SKM-1 (cell line): Measurements from ENCODE around the gene GRIA3.
"Not testable (repeated sequence)": the region's sequence is repeated elsewhere in the genome, so short reads cannot be mapped to it uniquely, and the experiment has no call there.

ENCODE experiments used
- DNase-seq: peaks from one replicate; lab custom pipeline; 2025; ENCODE audit not compliant: unreplicated experiment; lab: John Stamatoyannopoulos, UW

The GRIA3 gene

GRCh38 chrX:123454712-123455431, 270.8 kb downstream of the GRIA3 start:
- DNase-seq = no peak

GRCh38 chrX:123455693-123456092, 271.6 kb downstream of the GRIA3 start:
- no peak for DNase-seq

DNA sequence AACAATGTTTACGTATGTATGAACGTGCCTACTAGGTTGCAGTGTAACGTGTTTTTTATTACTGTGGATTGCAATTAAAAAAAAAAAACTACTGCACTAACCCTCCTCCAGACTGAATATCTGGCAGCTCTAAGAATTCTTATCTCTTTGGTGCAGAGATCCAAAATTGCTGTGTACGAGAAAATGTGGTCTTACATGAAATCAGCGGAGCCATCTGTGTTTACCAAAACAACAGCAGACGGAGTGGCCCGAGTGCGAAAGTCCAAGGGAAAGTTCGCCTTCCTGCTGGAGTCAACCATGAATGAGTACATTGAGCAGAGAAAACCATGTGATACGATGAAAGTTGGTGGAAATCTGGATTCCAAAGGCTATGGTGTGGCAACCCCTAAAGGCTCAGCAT, 280.6 kb downstream of the GRIA3 start:
- no peak for DNase-seq

DNA sequence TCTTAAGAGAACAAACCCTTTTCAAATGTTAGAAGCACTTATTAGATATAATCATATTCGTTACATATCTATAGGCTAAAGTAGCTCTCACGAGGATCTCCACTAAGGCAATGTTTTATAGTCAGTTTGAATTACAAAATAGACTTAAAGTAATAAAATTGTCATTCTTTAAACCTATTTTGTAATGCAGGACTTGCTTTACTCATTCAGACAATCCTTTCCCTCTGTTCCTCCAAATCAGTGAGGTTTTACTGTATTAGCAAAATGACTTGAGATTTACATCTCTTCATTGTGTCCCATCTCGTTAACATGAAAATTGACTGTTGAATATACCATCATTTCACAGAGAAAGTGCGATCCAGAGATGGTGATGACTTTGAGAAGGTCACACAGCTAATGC, 284.4 kb downstream of the GRIA3 start:
- no peak for DNase-seq

DNA sequence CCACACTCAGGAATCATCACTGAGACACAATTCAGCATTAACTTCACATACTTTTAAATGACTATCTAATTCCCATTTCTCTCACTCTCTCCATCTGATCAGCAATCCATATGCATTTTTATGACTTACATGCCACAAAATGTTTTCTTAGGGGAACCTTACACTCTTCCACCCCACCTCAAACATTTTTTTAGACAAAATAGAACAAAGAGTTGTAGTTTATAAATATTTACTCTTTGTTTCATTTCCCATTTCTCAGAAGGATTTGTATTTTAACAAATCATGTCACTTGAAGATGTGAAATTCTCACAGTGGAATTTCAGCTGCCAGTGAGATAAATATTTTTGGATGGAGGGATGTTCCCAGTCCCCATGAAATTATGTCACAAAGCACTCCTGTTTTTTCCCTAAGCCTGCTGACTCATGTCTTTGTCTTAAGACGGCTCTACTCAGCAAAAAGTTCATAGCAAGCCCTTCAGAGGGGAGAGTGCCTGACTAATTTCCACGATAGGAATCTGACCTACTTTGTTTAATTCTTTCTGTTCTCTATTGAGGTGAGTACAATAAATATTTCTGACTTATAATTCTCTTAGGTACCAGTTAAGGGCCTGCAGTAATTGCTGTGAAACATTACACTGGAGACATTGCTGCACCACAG, 291.1 kb downstream of the GRIA3 start:
- DNase-seq = no peak

GRCh38 chrX:123476611-123477219, 292.6 kb downstream of the GRIA3 start:
- DNase-seq = no peak

- DNase-seq = peak; percentile 27
Measured at GRCh38 chrX:123477673-123478072, 293.6 kb downstream of the GRIA3 start.

GRCh38 chrX:123481913-123482851, 298.1 kb downstream of the GRIA3 start:
- DNase-seq = no peak

DNA sequence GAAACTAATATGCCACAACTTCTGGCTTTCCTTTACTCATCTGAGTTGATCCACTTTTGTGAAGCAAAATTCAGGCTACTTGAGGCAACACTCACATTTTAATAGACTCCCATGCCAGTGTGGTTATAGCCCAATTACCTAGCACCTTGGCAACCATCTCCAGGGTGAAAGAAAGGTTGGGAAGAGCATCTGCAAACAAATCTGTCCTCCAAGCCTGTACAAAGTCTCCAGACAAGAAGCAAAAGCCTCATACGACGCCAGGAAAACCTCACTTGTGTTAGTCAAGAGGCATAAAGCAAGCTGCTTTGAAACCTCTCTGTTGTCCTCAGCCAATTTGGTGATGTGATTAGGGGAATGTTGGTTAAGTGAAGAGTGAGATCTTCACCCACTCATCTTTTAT, 302.2 kb downstream of the GRIA3 start:
- no peak for DNase-seq

- no peak for DNase-seq
Measured at GRCh38 chrX:123487236-123487635, 303.2 kb downstream of the GRIA3 start.

GRCh38 chrX:123487669-123488068, 303.6 kb downstream of the GRIA3 start:
- DNase-seq = no peak

DNA sequence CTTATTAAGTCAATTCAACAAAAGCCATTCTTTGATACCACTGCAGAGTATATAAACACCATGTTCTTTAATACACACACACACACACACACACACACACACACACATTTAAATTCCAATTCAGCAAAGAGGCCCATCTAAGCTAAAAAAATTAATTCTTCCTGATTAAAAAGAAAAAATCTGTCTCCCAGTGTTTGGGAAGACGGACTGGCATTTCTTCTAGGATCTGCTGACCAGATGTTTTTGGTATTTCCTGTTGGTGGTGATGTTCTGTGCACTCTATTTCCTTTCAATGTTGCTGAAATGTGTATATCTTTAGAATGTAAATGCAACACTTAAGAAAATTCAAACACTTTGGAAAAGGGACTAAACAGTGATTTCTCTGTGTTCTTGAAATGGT, 304.9 kb downstream of the GRIA3 start:
- DNase-seq = no peak

GRCh38 chrX:123493857-123494256, 309.8 kb downstream of the GRIA3 start:
- peak; percentile 1 for DNase-seq

- no peak for DNase-seq
Measured at GRCh38 chrX:123499787-123500186, 315.7 kb downstream of the GRIA3 start.

- DNase-seq = no peak
Measured at GRCh38 chrX:123504047-123504446, 320.0 kb downstream of the GRIA3 start.

GRCh38 chrX:123504630-123505270, 320.7 kb downstream of the GRIA3 start:
- no peak for DNase-seq

DNA sequence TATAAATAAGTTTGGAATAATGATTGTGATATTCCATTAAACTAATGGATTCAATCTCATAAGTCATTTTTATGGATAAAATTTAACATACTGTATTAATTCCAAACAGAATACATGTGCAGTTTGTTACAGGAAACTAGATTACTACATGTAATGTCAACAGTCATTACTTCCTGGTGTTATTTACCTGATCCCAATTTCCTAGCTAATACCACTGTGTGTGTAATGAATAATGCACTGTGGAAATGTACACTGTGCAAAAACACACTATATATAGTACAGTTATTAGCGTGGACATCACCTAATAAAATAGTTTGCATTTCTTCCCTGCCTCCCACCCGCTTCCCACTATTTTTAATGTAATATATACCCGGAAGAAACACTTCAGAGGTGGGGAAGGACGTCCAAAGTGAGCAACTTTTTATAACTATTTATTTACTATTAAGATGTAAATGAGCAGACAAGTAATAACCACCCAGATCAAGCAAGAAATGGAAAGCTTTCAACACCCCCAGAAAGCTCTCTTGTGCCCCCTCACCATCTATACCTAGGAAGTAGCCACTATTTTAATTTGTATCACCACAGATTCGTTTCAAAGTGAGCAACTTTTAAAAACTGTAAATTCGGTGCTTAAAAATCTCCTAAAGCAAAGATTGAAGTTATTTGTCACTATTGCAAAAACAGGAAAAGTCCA, 329.7 kb downstream of the GRIA3 start:
- no peak for DNase-seq

DNA sequence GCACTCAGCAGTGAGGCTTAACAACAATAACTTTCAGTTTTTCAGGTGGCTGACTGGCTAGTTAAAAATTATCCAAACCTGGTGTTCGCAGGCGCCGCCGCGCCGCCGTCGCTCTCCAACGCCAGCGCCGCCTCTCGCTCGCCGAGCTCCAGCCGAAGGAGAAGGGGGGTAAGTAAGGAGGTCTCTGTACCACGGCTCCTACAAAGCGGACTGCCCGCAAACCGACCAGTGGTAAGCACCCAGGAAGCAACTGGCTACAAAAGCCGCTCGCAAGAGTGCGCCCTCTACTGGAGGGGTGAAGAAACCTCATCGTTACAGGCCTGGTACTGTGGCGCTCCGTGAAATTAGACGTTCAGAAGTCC, 330.2 kb downstream of the GRIA3 start:
- not testable (repeated sequence) for DNase-seq

GRCh38 chrX:123518791-123519190, 334.7 kb downstream of the GRIA3 start:
- no peak for DNase-seq

DNA sequence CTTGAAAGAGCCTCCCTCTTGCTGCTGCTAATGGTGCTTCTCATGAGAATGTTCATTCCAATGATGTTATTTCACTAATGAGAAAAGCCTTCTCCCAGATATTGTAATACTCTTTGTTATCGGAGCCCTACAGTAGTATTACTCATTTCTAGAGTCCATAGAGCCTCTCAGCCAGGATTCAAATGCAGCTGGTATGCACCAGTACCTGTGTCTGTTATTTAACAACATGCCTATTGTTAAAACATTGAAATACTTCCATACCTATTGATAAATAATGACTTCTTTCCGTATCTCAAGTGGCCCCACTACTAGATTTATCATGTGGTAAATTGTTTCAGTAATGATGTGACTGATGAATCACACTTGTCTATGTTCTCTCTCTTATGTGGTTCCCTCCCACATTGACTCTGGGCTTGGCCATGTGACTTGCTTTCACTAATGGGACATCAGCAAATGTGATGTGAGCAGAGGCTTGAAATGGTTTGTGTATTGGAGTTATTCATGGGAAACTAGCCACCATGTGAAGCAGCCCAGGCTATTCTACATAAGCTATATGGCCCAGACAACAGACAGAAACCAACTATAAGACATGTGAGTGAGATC, 341.1 kb downstream of the GRIA3 start:
- no peak for DNase-seq
